GM23248 (cell line): ENCODE data around the gene GSK3A.

Source experiments
- EZH2 ChIP-seq: fragments of 200-600 bp; sonication (generic); IDR thresholded peaks from 2 replicates; pipeline ENCODE4 v1.6.1; 2018; ENCODE audit warnings: antibody characterized with exemption, mild to moderate bottlenecking; ENCODE audit not compliant: insufficient read depth, poor library complexity, severe bottlenecking
- EZH2phosphoT487 ChIP-seq: fragments of 200-600 bp; sonication (generic); IDR thresholded peaks from 2 replicates; pipeline ENCODE4 v1.6.1; 2018; ENCODE audit warnings: antibody characterized with exemption, moderate library complexity, mild to moderate bottlenecking, low read depth; ENCODE audit not compliant: insufficient read depth

DNA sequence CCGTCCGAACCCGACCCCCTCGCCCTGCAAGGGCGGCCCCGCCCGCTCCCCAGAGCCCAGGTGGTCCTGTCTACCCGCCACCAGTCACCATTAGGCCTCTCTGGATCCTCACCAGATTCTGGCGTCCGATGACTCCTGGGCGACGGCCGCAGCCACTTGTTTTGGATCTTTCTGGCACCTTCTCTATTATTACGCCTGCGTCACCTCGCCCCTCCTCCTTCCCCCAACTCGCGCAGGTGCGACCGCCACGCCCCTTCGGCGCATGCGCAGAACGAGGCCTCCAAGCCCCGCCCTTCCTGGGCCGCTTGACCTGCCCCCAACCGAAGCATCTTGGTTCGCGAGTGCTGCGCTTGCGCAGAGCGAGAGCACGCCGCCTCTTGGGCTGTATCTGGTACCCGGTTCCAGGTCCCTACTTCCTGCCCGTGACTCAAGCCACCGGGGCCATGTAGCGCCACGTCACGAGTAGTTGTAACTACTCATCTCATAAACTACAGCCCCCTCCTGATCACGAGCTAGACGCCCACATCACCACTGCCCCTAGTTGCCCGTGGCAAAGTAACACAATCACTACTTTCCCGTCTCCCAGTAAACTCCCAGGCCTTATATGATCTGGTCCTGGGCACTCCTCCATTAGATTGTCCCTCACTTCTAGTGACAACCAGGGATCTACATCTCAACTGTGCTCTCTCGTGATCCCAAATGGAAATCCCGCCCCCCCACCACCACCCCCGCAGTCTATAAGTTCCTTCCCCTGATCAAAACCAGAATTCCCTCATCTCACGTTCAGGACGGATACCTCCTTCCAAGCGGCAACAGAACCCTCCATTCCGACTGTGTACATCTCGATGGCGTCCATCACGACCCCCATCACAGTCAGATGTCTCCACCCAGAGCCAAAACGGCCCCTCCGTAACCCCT is 24.6 kb downstream of the GSK3A start, which contains the start of gene DEDD2:
- TF ChIP-seq EZH2 (no peak), EZH2phosphoT487 (no peak)
